B cell (primary cell): ENCODE results near the gene DNAL1. TPM values are rescaled to one million over a fixed set of nuclear protein-coding genes. Genes with fewer than 3 reads are reported as not detected.

ENCODE experiments used
- ATAC-seq: fragments of 200-7000 bp; cut with Tn5 transposase; one replicate; pipeline ENCODE4 v1.10.0; 2021; ENCODE audit warnings: low read depth, mild to moderate bottlenecking, moderate number of reproducible peaks, moderate library complexity
- CTCF ChIA-PET: fragments of 350-600 bp; sonication (Branson Sonifier 250); formaldehyde crosslinking; loops from one replicate; lab custom pipeline; 2021; ENCODE audit warnings: antibody characterized with exemption, inconsistent platforms; lab: Charles Lee
- POLR2A ChIA-PET: fragments of 350-600 bp; sonication (Branson Sonifier 250); formaldehyde crosslinking; loops from one replicate; lab custom pipeline; 2021; ENCODE audit warnings: antibody characterized with exemption; lab: Charles Lee
- DNase-seq: peaks from one replicate; pipeline ENCODE4 v3.0.0; 2013
- H2AFZ ChIP-seq: 2 replicates; pipeline ENCODE4 v1.6.1; 2012; ENCODE audit warnings: mild to moderate bottlenecking, low read depth, low read length; ENCODE audit not compliant: insufficient read depth, poor library complexity, severe bottlenecking
- H3K27ac ChIP-seq, 2 donors: 1 replicate in 1 of 2; 2 replicates in 1 of 2; pipeline ENCODE4 v1.5.1; 2012 to 2013; ENCODE audit warnings: low read length in 2 of 2, mild to moderate bottlenecking in 2 of 2, moderate library complexity in 1 of 2
- H3K27me3 ChIP-seq, 4 experiments: fragments of 200-600 bp in 1 of 4; sonication (generic) in 1 of 4; replicated peaks in 1 of 4; 1 replicate in 2 of 4; 2 replicates in 2 of 4; pipeline versions ENCODE4 v1.6.1 to v1.7.0; 2013 to 2016; ENCODE audit warnings: low read length in 3 of 4, mild to moderate bottlenecking in 2 of 4, mixed read lengths in 1 of 4, moderate library complexity in 1 of 4; ENCODE audit not compliant: insufficient read depth in 4 of 4, control insufficient read depth in 3 of 4; ENCODE audit errors: control extremely low read depth in 1 of 4
- H3K36me3 ChIP-seq, 2 experiments: replicated peaks in 1 of 2; 1 replicate in 1 of 2; 2 replicates in 1 of 2; pipeline versions ENCODE4 v1.6.1 to v1.7.1; 2013; ENCODE audit warnings: low read length in 1 of 2; ENCODE audit not compliant: insufficient read depth in 2 of 2, control insufficient read depth in 1 of 2; ENCODE audit errors: control extremely low read depth in 1 of 2, extremely low read depth in 1 of 2
- H3K4me1 ChIP-seq, 2 donors: fragments of 200-600 bp in 1 of 2; sonication (generic) in 1 of 2; 1 replicate in 1 of 2; 2 replicates in 1 of 2; pipeline versions ENCODE4 v1.5.1 to v1.6.1; 2013 to 2017; ENCODE audit warnings: low read length in 2 of 2; ENCODE audit not compliant: control insufficient read depth in 2 of 2, insufficient read depth in 2 of 2
- H3K4me2 ChIP-seq: replicated peaks from 2 replicates; pipeline ENCODE3; 2012; ENCODE audit warnings: mild to moderate bottlenecking, low read depth, low read length; ENCODE audit not compliant: poor library complexity, severe bottlenecking
- H3K4me3 ChIP-seq, 5 experiments: fragments of 200-600 bp in 1 of 5; sonication (generic) in 1 of 5; 1 replicate in 3 of 5; 2 replicates in 2 of 5; pipeline versions ENCODE4 v1.5.1 to v1.7.0; 2011 to 2016; ENCODE audit warnings: low read length in 4 of 5, mild to moderate bottlenecking in 4 of 5, low read depth in 2 of 5, control low read depth in 1 of 5, moderate library complexity in 1 of 5; ENCODE audit not compliant: insufficient read depth in 1 of 5; ENCODE audit errors: control extremely low read depth in 1 of 5, extremely low read depth in 1 of 5
- H3K79me2 ChIP-seq: fragments of 200-600 bp; sonication (generic); one replicate; pipeline ENCODE4 v1.6.0; 2016; ENCODE audit warnings: low read length; ENCODE audit not compliant: control insufficient read depth, insufficient read depth
- H3K9ac ChIP-seq: fragments of 200-600 bp; sonication (generic); 2 replicates; pipeline ENCODE4 v1.6.1; 2017; ENCODE audit warnings: mild to moderate bottlenecking, low read length, moderate library complexity
- H3K9me3 ChIP-seq, 3 donors: one replicate each; pipeline versions ENCODE4 v1.6.1 to v1.7.1; 2013; ENCODE audit warnings: low read length in 2 of 3; ENCODE audit not compliant: control insufficient read depth in 2 of 3, insufficient read depth in 1 of 3; ENCODE audit errors: control extremely low read depth in 1 of 3
- H4K20me1 ChIP-seq: 2 replicates; pipeline ENCODE4 v1.6.0; 2012; ENCODE audit warnings: mild to moderate bottlenecking, low read length; ENCODE audit not compliant: insufficient read depth, control insufficient read depth, poor library complexity, severe bottlenecking
- H3K27ac Mint-ChIP-seq: one replicate; pipeline ENCODE4 v1.8.0; 2021; ENCODE audit warnings: mixed read lengths
- H3K27me3 Mint-ChIP-seq: one replicate; pipeline ENCODE4 v1.8.0; 2021; ENCODE audit warnings: mixed read lengths
- H3K4me1 Mint-ChIP-seq: one replicate; pipeline ENCODE4 v1.8.0; 2021; ENCODE audit warnings: mixed read lengths
- H3K4me3 Mint-ChIP-seq: one replicate; pipeline ENCODE4 v1.8.0; 2021; ENCODE audit warnings: mixed read lengths
- H3K9me3 Mint-ChIP-seq: one replicate; pipeline ENCODE4 v1.8.0; 2022; ENCODE audit warnings: mixed read lengths; ENCODE audit not compliant: insufficient read depth
- EZH2 ChIP-seq: IDR thresholded peaks from 2 replicates; pipeline ENCODE4 v1.6.1; 2012; ENCODE audit warnings: borderline replicate concordance, low read depth, mild to moderate bottlenecking, moderate library complexity, low read length; ENCODE audit not compliant: insufficient read depth, poor library complexity, severe bottlenecking
- WGBS: methylation state at CpG from one replicate; pipeline ENCODE4 v1.1.5; 2013; ENCODE audit warnings: missing lambda C conversion rate; ENCODE audit not compliant: insufficient coverage; 5-methylcytosine and 5-hydroxymethylcytosine counted together
- intact Hi-C: fragments of 100-400 bp; cut with micrococcal nuclease; formaldehyde crosslinking; loops from one replicate; pipeline ENCODE4 v1.10.0; 2022
- polyA plus RNA-seq: library from polyadenylated mRNA; depleted of rRNA; stranded (reverse); fragments of >200 nt; gene quantifications from 2 replicates; pipeline ENCODE4 v1.2.3, GENCODE V29; 2012
- total RNA-seq, 2 donors: library from RNA; stranded (reverse); fragments of 120-200 nt in 1 of 2; gene quantifications; 1 replicate in 1 of 2; 2 replicates in 1 of 2; pipeline versions ENCODE4 v1.2.3 to v1.2.4, GENCODE V29; 2013 to 2022
- TF ChIP-seq, protein P1 (sequence below): fragments of 200-600 bp; IDR thresholded peaks from one replicate; pipeline ENCODE4 v1.8.0; 2022; ENCODE audit warnings: antibody characterized with exemption, mild to moderate bottlenecking

DNAL1 gene
- total and polyA plus RNA-seq, 2 donors (not counting 1 experiment from before 2014, with no cell fraction given): 2.0 to 10.7 TPM

DNA sequence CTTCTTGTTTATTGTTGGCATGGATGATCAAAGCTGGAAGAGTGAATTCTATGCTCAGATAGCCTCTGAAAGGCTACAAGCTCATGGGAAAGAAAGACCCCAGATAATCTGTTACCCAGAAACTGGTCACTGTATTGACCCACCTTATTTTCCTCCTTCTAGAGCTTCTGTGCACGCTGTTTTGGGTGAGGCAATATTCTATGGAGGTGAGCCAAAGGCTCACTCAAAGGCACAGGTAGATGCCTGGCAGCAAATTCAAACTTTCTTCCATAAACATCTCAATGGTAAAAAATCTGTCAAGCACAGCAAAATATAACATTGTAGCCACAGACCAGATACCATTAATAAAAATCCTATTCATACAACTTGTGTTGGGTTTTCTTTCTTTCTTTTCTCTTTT lies 25.3 kb upstream of the DNAL1 start:
- intact Hi-C loops: no loop called here

DNA sequence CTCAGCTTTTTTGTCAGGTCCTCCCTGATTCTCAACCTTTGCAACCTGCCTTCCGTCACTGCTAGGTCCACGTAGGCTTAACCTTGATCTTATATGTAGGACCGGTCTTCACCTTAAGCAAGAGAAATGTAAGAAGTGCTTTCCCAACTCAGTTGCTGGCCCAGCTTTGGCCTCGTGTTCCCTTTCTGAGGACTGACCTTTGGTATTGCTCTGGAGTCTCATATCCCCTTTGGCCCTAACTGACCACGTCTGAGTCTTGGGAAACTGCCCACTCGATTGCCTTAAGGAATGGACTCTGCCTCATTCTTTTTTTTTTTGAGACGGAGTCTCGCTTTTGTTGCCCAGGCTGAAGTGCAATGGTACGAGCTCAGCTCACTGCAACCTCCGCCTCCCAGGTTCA lies 24.5 kb upstream of the DNAL1 start:
- H3K9me3 ChIP-seq: no peaks in the 10 kb centered on the region
- no peak overlapping the region for H2AFZ ChIP-seq
- no peaks in the 10 kb centered on the region for H3K4me1 ChIP-seq
- no peak for ATAC-seq
- Mint-ChIP-seq H3K4me3 (no peak overlapping the region), H3K9me3 (no peaks in the 10 kb centered on the region), H3K4me1 (no peaks in the 10 kb centered on the region), H3K27me3 (peaks cover 3% of the 10 kb centered on the region), H3K27ac (no peak overlapping the region)
- H4K20me1 ChIP-seq: no peaks in the 10 kb centered on the region
- H3K9ac ChIP-seq: no peak overlapping the region
- no peak overlapping the region for H3K4me2 ChIP-seq
- no peaks in the 10 kb centered on the region for H3K36me3 ChIP-seq
- H3K27me3 ChIP-seq: no peaks in the 10 kb centered on the region
- 95% methylated on average over 10 of the region's 10 CpGs for WGBS
- H3K4me3 ChIP-seq: no peak overlapping the region
- no peaks in the 10 kb centered on the region for H3K79me2 ChIP-seq
- CTCF ChIA-PET: no interaction called here
- POLR2A ChIA-PET: no interaction called here
- DNase-seq: no peak
- TF ChIP-seq, protein P1, sequence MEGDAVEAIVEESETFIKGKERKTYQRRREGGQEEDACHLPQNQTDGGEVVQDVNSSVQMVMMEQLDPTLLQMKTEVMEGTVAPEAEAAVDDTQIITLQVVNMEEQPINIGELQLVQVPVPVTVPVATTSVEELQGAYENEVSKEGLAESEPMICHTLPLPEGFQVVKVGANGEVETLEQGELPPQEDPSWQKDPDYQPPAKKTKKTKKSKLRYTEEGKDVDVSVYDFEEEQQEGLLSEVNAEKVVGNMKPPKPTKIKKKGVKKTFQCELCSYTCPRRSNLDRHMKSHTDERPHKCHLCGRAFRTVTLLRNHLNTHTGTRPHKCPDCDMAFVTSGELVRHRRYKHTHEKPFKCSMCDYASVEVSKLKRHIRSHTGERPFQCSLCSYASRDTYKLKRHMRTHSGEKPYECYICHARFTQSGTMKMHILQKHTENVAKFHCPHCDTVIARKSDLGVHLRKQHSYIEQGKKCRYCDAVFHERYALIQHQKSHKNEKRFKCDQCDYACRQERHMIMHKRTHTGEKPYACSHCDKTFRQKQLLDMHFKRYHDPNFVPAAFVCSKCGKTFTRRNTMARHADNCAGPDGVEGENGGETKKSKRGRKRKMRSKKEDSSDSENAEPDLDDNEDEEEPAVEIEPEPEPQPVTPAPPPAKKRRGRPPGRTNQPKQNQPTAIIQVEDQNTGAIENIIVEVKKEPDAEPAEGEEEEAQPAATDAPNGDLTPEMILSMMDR: no peak
- no peak for TF ChIP-seq EZH2
- intact Hi-C loops: no loop called here
- H3K27ac ChIP-seq: no peak overlapping the region

More for the DNA sequence above, 25.3 kb upstream of the DNAL1 start:
- DNase-seq: no peak
- H2AFZ ChIP-seq: no peak overlapping the region
- TF ChIP-seq, protein P1: no peak
- TF ChIP-seq EZH2: no peak
- no peak overlapping the region for H3K9ac ChIP-seq
- no peak overlapping the region for H3K4me3 ChIP-seq
- H3K27ac Mint-ChIP-seq: no peak overlapping the region
- H3K4me1 ChIP-seq: no peaks in the 10 kb centered on the region
- ATAC-seq: no peak
- H3K9me3 ChIP-seq: no peaks in the 10 kb centered on the region
- H3K4me2 ChIP-seq: no peak overlapping the region
- no peak overlapping the region for H3K4me3 Mint-ChIP-seq
- no peaks in the 10 kb centered on the region for H3K79me2 ChIP-seq
- H3K27ac ChIP-seq: no peak overlapping the region
- no peaks in the 10 kb centered on the region for H3K9me3 Mint-ChIP-seq
- H3K36me3 ChIP-seq: no peaks in the 10 kb centered on the region
- H4K20me1 ChIP-seq: no peaks in the 10 kb centered on the region
- CTCF ChIA-PET: no interaction called here
- H3K27me3 Mint-ChIP-seq: peaks cover 3% of the 10 kb centered on the region
- H3K4me1 Mint-ChIP-seq: no peaks in the 10 kb centered on the region
- POLR2A ChIA-PET: no interaction called here
- no peaks in the 10 kb centered on the region for H3K27me3 ChIP-seq
- no CpG with 5 or more reads among the region's 1 CpG for WGBS
